Muscle layer of duodenum (tissue), 2 donors: ENCODE measurements around the gene LRMDA.
A peak's percentile ranks its signal among the peaks of the same experiment; 100 is the strongest.

Experiments used
- H3K27ac ChIP-seq: one replicate; pipeline ENCODE4 v1.7.0; 2013; ENCODE audit warnings: mild to moderate bottlenecking, low read length
- H3K27me3 ChIP-seq: one replicate; pipeline ENCODE4 v1.7.0; 2013; ENCODE audit warnings: low read depth, mild to moderate bottlenecking, control low read depth, low read length
- H3K36me3 ChIP-seq, 2 donors: one replicate each; pipeline ENCODE4 v1.7.0; 2013; ENCODE audit warnings: low read length in 2 of 2, control low read depth in 1 of 2, mild to moderate bottlenecking in 1 of 2; ENCODE audit not compliant: insufficient read depth in 2 of 2, control insufficient read depth in 1 of 2
- H3K4me1 ChIP-seq, 2 donors: one replicate each; pipeline ENCODE4 v1.7.0; 2013; ENCODE audit warnings: low read length in 2 of 2, mild to moderate bottlenecking in 2 of 2, control low read depth in 1 of 2, moderate library complexity in 1 of 2; ENCODE audit not compliant: insufficient read depth in 2 of 2, control insufficient read depth in 1 of 2
- H3K4me3 ChIP-seq, 2 donors: one replicate each; pipeline ENCODE4 v1.7.0; 2013; ENCODE audit warnings: low read length in 2 of 2, low read depth in 1 of 2, mild to moderate bottlenecking in 1 of 2
- H3K9me3 ChIP-seq, 2 donors: one replicate each; pipeline ENCODE4 v1.7.0; 2013; ENCODE audit warnings: low read length in 2 of 2, control low read depth in 1 of 2, mild to moderate bottlenecking in 1 of 2; ENCODE audit not compliant: control insufficient read depth in 1 of 2
- donor health status: healthy.

Gene LRMDA

DNA sequence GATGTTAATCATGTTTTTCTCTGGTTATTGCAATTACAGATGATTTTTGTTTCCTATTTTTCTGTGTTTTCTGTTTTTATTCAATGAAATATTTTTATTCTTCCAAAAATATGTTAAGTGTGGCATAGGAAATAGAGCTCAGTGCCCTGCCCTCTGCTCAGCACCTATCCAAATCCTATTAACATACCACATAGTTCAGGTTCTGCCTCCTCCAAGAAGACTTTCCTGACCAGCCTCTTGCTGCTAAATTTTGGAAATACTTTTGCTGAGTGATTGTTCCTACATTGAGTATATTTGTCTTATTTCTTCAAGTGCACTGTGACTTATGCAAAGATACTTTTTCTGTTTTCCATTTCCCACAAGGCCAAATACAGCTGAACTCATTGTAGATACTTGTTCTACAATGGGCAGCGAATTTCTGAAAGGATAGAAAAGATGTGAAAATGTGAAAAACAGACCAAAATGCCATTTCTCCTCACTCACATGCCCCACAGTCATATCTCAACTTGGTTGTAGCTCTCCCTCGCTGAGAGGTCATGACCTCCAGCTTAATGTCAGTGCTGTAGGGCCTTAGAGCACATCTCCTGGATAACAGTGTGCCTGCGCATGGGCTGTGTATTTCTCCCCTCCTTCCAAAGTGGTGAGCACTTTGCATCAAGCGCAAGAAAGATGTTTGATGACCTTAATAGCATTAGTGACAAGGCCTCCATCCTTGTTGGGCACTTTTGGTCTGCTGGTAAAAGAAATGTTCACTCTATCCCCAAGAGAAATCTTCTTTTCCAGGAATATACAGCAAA lies 677.3 kb downstream of the LRMDA start:
- peaks cover 0 to 5% of the 10 kb centered on the region in 2 donors for H3K4me1 ChIP-seq
- no peak overlapping the region for H3K27ac ChIP-seq
- no peaks in the 10 kb centered on the region for H3K27me3 ChIP-seq
- no peak overlapping the region for H3K4me3 ChIP-seq
- H3K36me3 ChIP-seq: no peaks in the 10 kb centered on the region
- no peaks in the 10 kb centered on the region for H3K9me3 ChIP-seq

DNA sequence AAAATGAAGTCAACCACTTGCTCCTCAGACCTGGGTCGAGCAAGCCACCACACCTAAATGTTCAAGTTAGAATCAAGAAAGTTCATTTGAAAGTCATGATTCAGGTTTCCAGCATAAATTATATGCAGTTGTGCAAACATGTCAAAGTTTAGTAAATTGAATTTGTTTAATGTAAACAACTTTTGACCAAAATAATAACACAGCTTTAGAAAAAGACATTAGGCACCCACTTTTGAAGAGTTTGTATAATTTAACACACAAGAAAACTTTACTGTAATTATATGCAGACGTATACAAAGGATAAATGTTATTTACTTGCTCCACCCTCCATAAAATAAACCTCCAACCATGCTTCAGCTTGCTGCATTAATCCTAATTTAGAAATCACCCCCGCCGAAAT lies 680.0 kb downstream of the LRMDA start:
- Histone ChIP-seq H3K9me3 (no peaks in the 10 kb centered on the region), H3K4me1 (peaks cover 0 to 5% of the 10 kb centered on the region in 2 donors), H3K36me3 (no peaks in the 10 kb centered on the region), H3K27ac (no peak overlapping the region), H3K27me3 (no peaks in the 10 kb centered on the region), H3K4me3 (no peak overlapping the region)

DNA sequence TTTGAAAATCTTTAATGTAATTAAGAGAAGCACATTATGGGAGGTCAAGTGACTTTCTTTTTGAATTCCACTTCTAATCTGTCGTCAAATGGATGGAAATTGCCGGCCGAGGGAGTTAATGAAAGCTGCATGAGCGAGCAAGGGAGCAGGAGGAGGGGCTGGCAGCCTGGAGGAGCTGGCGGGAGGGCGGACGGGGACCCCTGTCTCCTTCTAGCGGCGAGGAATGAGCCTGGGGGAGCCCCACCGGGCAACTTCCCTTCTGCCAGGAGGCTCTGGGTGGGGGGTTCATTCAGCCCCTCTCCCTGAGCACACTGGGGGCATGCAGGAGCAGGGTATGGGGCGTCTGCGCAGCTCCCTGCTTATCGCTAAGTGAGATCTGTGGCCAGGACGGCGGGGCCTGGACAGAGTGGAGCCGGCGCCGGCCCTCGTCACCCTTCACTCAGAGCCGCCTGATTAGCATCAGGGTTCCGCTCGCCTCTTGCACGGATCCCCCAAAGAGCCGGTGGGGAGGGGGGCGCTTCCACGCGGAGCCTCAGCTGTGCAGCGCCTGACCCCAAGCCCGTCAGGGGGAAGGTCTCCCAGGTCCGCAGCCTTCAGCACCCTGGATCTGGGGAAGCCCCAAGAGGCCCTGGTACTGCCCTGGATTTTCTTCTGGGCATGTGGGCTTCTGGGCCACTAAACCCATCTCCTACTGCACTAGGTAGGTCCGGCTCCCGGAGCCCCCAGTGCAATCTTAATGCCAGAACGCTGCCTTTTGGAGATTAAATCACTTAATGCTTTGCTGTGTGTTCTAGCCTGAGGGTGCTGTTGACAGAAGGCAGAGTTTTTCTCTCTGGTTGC lies 680.8 kb downstream of the LRMDA start:
- Histone ChIP-seq H3K4me3 (peak overlapping the region in 1 of 2 donors; percentile 26), H3K9me3 (no peaks in the 10 kb centered on the region), H3K4me1 (peaks cover 0 to 5% of the 10 kb centered on the region in 2 donors), H3K27ac (no peak overlapping the region), H3K36me3 (no peaks in the 10 kb centered on the region), H3K27me3 (no peaks in the 10 kb centered on the region)

DNA sequence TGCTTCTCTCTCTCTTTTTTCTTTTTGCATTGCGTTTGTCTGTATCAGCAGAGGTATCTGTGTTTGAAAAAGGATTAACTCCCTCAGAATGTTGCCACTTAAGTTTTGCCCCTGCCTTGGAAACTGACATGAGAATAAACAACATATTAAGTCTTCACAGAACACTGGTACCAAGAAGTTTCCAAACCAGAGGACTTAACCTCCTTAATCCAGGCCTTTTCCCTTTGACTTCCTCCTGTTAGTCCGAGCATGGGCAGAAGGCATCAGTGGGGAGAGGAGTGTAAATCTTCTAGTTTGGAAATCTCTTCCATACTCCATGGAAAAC lies 681.4 kb downstream of the LRMDA start:
- H3K27ac ChIP-seq: no peak overlapping the region
- peaks cover 0 to 5% of the 10 kb centered on the region in 2 donors for H3K4me1 ChIP-seq

DNA sequence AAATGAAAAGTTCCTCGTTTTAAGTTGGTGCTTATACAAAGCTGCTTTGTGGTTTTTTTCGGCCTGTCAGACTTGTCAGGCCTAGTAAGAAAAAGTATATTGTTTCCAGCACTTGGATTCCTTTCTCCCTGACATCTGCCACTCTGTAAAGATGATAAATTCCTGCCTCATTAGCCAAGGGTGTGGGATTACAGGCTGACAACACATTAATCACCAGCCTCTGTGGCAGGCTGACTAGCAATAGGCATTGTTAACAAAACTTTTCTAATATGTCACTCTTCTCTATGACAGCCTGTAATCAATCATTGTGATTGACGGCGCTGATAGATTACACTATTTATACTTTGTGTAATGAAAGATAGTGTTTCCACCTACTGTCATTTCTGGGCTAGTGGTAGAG lies 682.5 kb downstream of the LRMDA start:
- Histone ChIP-seq H3K4me1 (peaks cover 0 to 5% of the 10 kb centered on the region in 2 donors), H3K27me3 (no peaks in the 10 kb centered on the region), H3K27ac (no peak overlapping the region), H3K36me3 (no peaks in the 10 kb centered on the region), H3K4me3 (no peak overlapping the region), H3K9me3 (no peaks in the 10 kb centered on the region)

More for the DNA sequence above, 681.4 kb downstream of the LRMDA start:
- no peak overlapping the region for H3K4me3 ChIP-seq
- no peaks in the 10 kb centered on the region for H3K36me3 ChIP-seq
- H3K27me3 ChIP-seq: no peaks in the 10 kb centered on the region
- H3K9me3 ChIP-seq: no peaks in the 10 kb centered on the region

DNA sequence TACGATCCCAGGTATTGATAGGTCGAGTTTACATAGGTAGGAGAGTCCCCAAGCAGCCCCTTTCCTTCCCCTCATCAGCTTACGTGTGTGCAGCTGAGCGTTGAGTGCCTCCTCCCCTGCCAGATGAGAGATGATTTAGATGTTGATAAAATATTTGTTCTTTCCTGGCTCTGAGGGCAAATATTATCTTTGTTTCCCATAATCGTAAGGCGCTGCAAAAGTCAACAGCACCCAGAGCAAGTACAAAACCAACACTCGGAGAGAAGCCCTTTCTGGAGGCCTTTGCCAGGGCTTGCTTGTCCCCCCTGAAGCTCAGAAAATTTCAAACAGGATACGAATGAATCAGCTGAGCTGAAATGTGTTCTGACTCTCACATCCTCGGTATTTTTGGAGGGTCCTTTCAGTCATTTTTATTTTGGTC lies 683.2 kb downstream of the LRMDA start:
- peaks cover 0 to 5% of the 10 kb centered on the region in 2 donors for H3K4me1 ChIP-seq
- no peak overlapping the region for H3K27ac ChIP-seq
- H3K27me3 ChIP-seq: no peaks in the 10 kb centered on the region
- H3K36me3 ChIP-seq: no peaks in the 10 kb centered on the region
- no peaks in the 10 kb centered on the region for H3K9me3 ChIP-seq
- H3K4me3 ChIP-seq: no peak overlapping the region

DNA sequence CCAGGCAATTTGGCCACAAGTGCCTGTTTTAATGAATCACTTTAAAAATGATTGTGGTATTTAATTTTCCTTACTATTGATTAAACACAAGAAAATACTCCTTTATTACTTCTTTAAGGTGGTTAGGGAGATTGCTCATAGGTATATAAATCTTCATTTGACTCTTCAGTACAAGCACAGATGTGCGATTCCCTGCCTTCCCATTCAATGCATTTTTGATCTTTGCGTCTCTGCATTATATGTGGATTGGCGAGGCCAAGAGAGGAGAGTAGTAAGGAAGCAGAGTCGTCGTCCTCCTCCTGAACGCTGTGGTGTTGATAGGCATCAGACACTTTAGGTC lies 683.7 kb downstream of the LRMDA start:
- Histone ChIP-seq H3K9me3 (no peaks in the 10 kb centered on the region), H3K27ac (no peak overlapping the region), H3K4me3 (no peak overlapping the region), H3K4me1 (peaks cover 0 to 5% of the 10 kb centered on the region in 2 donors), H3K27me3 (no peaks in the 10 kb centered on the region), H3K36me3 (no peaks in the 10 kb centered on the region)

DNA sequence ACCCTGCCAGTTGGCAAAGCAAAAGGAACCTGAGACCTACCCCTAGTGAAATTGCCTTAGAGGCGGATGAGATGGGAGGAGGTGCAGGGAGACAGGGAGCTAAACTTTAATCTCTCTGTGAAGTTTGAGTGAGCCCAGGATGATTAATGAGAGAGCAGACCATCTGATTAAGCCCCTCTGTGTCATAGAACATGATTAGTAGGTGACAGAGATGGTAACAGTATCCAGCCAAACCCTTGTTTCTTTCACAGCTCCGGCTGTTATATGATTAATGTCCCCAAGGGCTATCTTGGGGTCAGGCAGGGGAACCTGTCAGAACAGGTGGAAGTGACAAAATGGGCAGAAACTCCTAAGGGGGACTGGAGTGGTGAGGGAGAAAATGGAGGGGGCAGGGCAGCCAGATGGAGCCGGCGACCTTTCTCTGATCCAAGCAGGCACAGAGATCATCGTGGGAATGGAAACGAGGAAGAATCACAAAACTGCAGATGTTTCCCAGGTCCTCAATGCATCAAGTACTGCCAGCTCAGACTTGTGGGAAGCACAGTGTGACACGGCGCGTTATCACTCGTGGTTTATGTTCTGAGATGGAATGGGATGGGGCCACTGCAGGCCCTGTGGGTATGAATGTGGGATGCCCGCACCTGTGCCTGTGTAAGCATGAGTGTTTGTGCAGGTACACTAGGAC lies 684.2 kb downstream of the LRMDA start:
- Histone ChIP-seq H3K9me3 (no peaks in the 10 kb centered on the region), H3K27me3 (no peaks in the 10 kb centered on the region), H3K4me1 (peaks cover 0 to 5% of the 10 kb centered on the region in 2 donors), H3K27ac (no peak overlapping the region), H3K4me3 (no peak overlapping the region), H3K36me3 (no peaks in the 10 kb centered on the region)

DNA sequence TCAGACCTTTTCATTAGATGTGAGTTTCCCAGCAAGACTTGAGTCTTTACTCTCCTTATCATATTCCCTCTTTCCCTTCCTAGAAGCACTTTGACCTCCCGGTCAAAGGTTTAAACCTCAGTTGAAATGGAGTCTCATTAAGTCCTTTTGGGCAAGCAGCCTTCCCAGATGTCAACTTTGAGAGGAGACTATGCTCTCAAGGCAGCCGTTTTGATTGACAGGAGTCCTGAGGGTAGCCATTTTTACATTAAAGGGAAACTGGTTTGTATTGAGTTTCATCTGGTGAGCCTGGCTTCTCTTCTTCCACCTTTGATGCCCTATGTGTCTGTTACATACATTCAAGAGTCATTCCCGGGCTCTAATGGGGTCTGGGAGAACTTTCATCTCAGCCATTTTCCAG lies 685.1 kb downstream of the LRMDA start:
- Histone ChIP-seq H3K4me3 (no peak overlapping the region), H3K4me1 (peaks cover 0 to 5% of the 10 kb centered on the region in 2 donors), H3K36me3 (no peaks in the 10 kb centered on the region), H3K27me3 (no peaks in the 10 kb centered on the region), H3K9me3 (no peaks in the 10 kb centered on the region), H3K27ac (no peak overlapping the region)

DNA sequence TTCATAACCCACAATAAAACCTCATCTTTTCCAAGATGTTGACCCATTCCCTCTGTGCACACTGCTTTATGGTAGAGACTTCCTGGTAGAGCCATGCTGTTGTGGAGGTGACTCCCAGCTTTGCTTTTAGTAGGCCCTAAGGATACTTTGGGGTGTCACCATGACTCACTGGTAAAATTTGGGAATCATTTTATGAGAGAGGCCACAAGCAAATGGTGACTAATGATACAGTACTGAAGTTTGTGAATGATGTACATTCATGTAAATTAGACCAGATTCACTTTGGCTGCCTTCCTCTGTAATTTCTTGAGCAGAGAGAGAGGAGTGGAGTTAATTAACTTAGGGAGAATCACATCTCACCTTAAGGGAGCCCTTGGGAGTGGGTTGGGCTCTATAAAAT lies 686.5 kb downstream of the LRMDA start:
- no peaks in the 10 kb centered on the region for H3K27me3 ChIP-seq
- no peak overlapping the region for H3K27ac ChIP-seq
- H3K4me3 ChIP-seq: no peak overlapping the region
- H3K36me3 ChIP-seq: no peaks in the 10 kb centered on the region
- peaks cover 0 to under 1% of the 10 kb centered on the region in 2 donors for H3K4me1 ChIP-seq
- no peaks in the 10 kb centered on the region for H3K9me3 ChIP-seq

DNA sequence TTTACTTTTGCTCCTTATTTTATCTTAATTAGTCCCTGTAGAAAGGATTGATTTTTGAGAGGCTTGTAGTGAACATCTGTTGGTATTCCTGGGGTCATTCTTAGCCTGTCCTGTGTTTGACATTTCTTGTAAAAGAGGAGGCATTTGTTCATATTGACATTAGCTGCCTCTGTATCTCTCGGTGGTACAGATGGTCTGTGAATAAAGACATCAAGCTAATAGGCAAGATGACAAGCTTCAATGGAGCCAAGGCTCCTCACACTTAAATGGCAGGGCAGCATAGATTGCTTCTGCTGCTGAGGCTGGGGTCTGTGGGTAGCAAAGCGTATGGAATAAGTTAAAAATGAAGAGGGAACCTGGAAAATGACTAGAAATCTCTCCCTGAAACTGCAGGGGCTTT lies 687.6 kb downstream of the LRMDA start:
- no peak overlapping the region for H3K4me3 ChIP-seq

More for the DNA sequence above, 687.6 kb downstream of the LRMDA start:
- Histone ChIP-seq H3K4me1 (no peaks in the 10 kb centered on the region), H3K27ac (no peak overlapping the region), H3K36me3 (no peaks in the 10 kb centered on the region), H3K9me3 (no peaks in the 10 kb centered on the region), H3K27me3 (no peaks in the 10 kb centered on the region)
